AG04449 (cell line): Measurements from ENCODE around the gene FCN2.

ENCODE experiments used
- CTCF ChIA-PET: fragments of 350-600 bp; formaldehyde crosslinking; extraction: SDS; loops from one replicate; lab custom pipeline; 2021; ENCODE audit warnings: antibody characterized with exemption; lab: Yijun Ruan, JAX
- POLR2A ChIA-PET: fragments of 400-600, 350-600 bp; formaldehyde crosslinking; extraction: SDS; loops from one replicate; lab custom pipeline; 2020; ENCODE audit warnings: antibody characterized with exemption, inconsistent platforms; lab: Yijun Ruan, JAX
- DNase-seq: peaks from one replicate; pipeline ENCODE4 v3.0.0-alpha.2; 2010; ENCODE audit warnings: low read depth, low spot score
- H3K4me3 ChIP-seq: 2 replicates; pipeline ENCODE4 v1.5.1; 2011; ENCODE audit warnings: low read depth, mild to moderate bottlenecking, control low read depth, low read length
- CTCF ChIP-seq: IDR thresholded peaks from one replicate; pipeline ENCODE4 v1.5.1; 2011; ENCODE audit warnings: mild to moderate bottlenecking, moderate library complexity, low read length, control low read depth, inconsistent platforms; ENCODE audit not compliant: insufficient read depth; ENCODE audit errors: missing control alignments

FCN2 gene

GRCh38 chr9:134870301-134870694 is 10.3 kb upstream of the FCN2 start:
- H3K4me3 ChIP-seq, result no peak overlapping the region
- ChIA-PET POLR2A (no interaction called here), CTCF (no interaction called here)
- TF ChIP-seq CTCF, result no peak
- DNase-seq, result no peak

GRCh38 chr9:134870746-134871662 is 9.6 kb upstream of the FCN2 start:
- no peak for DNase-seq
- ChIA-PET CTCF (no interaction called here), POLR2A (no interaction called here)
- no peak for TF ChIP-seq CTCF
- H3K4me3 ChIP-seq, result no peak overlapping the region

GRCh38 chr9:134871697-134872340 is 8.8 kb upstream of the FCN2 start:
- no peak overlapping the region for H3K4me3 ChIP-seq
- ChIA-PET CTCF (no interaction called here), POLR2A (no interaction called here)
- TF ChIP-seq CTCF, result no peak
- DNase-seq, result no peak

- CTCF ChIA-PET, result no interaction called here
These were observed 8.0 kb upstream of the FCN2 start for GRCh38 chr9:134872482-134873231.

GRCh38 chr9:134875371-134875770 is 5.2 kb upstream of the FCN2 start:
- DNase-seq, result no peak
- POLR2A ChIA-PET, result no interaction called here
- no peak for TF ChIP-seq CTCF
- CTCF ChIA-PET, result no interaction called here
- no peak overlapping the region for H3K4me3 ChIP-seq

More at GRCh38 chr9:134872482-134873231, 8.0 kb upstream of the FCN2 start:
- no peak for TF ChIP-seq CTCF
- POLR2A ChIA-PET, result no interaction called here
- DNase-seq, result no peak
- no peak overlapping the region for H3K4me3 ChIP-seq

- TF ChIP-seq CTCF, result no peak
- no peak for DNase-seq
- CTCF ChIA-PET, result no interaction called here
- H3K4me3 ChIP-seq, result no peak overlapping the region
- POLR2A ChIA-PET, result no interaction called here
These were observed 3.1 kb upstream of the FCN2 start for GRCh38 chr9:134877541-134877940.
